Nephron progenitor cell (in vitro differentiated cells): ENCODE measurements around the gene GBP3.
"Not testable (repeated sequence)": the region's sequence is repeated elsewhere in the genome, so short reads cannot be mapped to it uniquely, and the experiment has no call there.

Source experiments
- DNase-seq: peaks from one replicate; pipeline ENCODE4 v3.0.0; 2021
- H3K27ac Mint-ChIP-seq: 2 replicates; pipeline ENCODE4 v1.8.0; 2021; ENCODE audit warnings: mild to moderate bottlenecking, moderate library complexity, mixed read lengths
- H3K27me3 Mint-ChIP-seq: 2 replicates; pipeline ENCODE4 v1.8.0; 2021; ENCODE audit warnings: mild to moderate bottlenecking, low read depth, mixed read lengths; ENCODE audit not compliant: poor library complexity
- H3K36me3 Mint-ChIP-seq: 2 replicates; pipeline ENCODE4 v1.8.0; 2021; ENCODE audit warnings: low read depth, mixed read lengths
- H3K4me1 Mint-ChIP-seq: 2 replicates; pipeline ENCODE4 v1.8.0; 2021; ENCODE audit warnings: mixed read lengths
- H3K4me3 Mint-ChIP-seq: 2 replicates; pipeline ENCODE4 v1.8.0; 2021; ENCODE audit warnings: mild to moderate bottlenecking, moderate library complexity, mixed read lengths
- H3K9me3 Mint-ChIP-seq: 2 replicates; pipeline ENCODE4 v1.8.0; 2021; ENCODE audit warnings: mild to moderate bottlenecking, moderate library complexity, mixed read lengths
- TF ChIP-seq, protein P1 (sequence below): fragments of 200-600 bp; sonication (generic); IDR thresholded peaks from 2 replicates; pipeline ENCODE4 v1.5.0; 2021; ENCODE audit warnings: antibody characterized with exemption

Gene GBP3

DNA sequence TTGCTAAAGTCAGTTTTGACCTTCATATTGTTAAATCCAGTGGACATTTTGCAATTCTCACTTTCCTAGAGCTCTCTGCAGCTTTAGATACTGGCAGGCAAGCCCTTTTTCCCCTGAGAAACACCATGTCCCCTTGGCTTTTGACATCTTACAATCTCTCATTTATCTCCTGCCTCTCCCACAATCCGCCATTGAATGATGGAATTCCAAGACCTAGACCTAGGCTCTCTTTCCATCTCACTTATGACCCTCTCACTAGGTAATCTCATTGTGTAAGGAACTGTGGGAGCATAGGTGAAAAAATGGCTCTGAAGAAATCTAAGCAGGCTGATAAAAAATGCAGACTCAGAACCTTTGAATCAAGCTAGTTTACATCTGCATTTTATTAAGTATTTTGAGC is 32.2 kb downstream of the GBP3 start:
- Mint-ChIP-seq H3K27ac (no peak overlapping the region), H3K27me3 (no peaks in the 10 kb centered on the region)

GRCh38 chr1:88985692-88986091 is 37.0 kb downstream of the GBP3 start:
- peaks cover 100% of the 10 kb centered on the region for H3K36me3 Mint-ChIP-seq
- DNase-seq = no peak

More for the DNA sequence above, 32.2 kb downstream of the GBP3 start:
- Mint-ChIP-seq H3K9me3 (peaks cover 46% of the 10 kb centered on the region), H3K36me3 (peaks cover 62% of the 10 kb centered on the region), H3K4me3 (no peak overlapping the region), H3K4me1 (peaks cover 10% of the 10 kb centered on the region)
- TF ChIP-seq, protein P1, sequence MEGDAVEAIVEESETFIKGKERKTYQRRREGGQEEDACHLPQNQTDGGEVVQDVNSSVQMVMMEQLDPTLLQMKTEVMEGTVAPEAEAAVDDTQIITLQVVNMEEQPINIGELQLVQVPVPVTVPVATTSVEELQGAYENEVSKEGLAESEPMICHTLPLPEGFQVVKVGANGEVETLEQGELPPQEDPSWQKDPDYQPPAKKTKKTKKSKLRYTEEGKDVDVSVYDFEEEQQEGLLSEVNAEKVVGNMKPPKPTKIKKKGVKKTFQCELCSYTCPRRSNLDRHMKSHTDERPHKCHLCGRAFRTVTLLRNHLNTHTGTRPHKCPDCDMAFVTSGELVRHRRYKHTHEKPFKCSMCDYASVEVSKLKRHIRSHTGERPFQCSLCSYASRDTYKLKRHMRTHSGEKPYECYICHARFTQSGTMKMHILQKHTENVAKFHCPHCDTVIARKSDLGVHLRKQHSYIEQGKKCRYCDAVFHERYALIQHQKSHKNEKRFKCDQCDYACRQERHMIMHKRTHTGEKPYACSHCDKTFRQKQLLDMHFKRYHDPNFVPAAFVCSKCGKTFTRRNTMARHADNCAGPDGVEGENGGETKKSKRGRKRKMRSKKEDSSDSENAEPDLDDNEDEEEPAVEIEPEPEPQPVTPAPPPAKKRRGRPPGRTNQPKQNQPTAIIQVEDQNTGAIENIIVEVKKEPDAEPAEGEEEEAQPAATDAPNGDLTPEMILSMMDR = no peak
- DNase-seq = no peak

DNA sequence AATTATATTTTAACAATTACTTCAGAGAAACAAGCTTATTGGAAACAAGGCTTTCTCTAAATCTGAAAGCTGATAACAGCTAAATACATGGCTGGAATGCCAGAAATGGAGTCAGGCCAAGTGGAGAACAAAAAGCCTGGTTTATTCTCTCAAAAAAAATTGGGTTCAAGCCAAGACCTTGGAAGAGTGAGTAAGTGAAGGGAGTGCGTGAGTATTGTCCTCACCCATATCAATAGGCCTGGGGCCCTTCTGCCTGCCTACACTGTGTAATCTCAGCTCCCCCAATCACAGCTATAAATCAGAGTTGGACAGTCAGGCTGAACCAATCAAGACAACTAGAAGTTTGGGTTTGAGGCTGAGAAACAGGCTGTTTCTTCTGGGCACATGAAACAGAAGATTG is 37.6 kb downstream of the GBP3 start:
- H3K4me3 Mint-ChIP-seq = no peak overlapping the region
- DNase-seq = no peak

More at GRCh38 chr1:88985692-88986091, 37.0 kb downstream of the GBP3 start:
- Mint-ChIP-seq H3K9me3 (peaks cover 72% of the 10 kb centered on the region), H3K4me3 (no peak overlapping the region), H3K27ac (peak overlapping the region; percentile 54), H3K27me3 (no peaks in the 10 kb centered on the region), H3K4me1 (peaks cover 7% of the 10 kb centered on the region)
- TF ChIP-seq, protein P1 = no peak

GRCh38 chr1:88984569-88984968 is 38.1 kb downstream of the GBP3 start:
- no peak for DNase-seq
- Mint-ChIP-seq H3K27me3 (no peaks in the 10 kb centered on the region), H3K4me1 (peaks cover 7% of the 10 kb centered on the region), H3K4me3 (no peak overlapping the region), H3K9me3 (peaks cover 61% of the 10 kb centered on the region), H3K36me3 (peaks cover 99% of the 10 kb centered on the region), H3K27ac (no peak overlapping the region)
- TF ChIP-seq, protein P1 = no peak

More for the DNA sequence above, 37.6 kb downstream of the GBP3 start:
- Mint-ChIP-seq H3K4me1 (peaks cover 7% of the 10 kb centered on the region), H3K27me3 (no peaks in the 10 kb centered on the region), H3K27ac (no peak overlapping the region), H3K36me3 (peaks cover 99% of the 10 kb centered on the region), H3K9me3 (peaks cover 66% of the 10 kb centered on the region)
- TF ChIP-seq, protein P1 = no peak

GRCh38 chr1:88983791-88984559 is 38.7 kb downstream of the GBP3 start:
- Mint-ChIP-seq H3K4me3 (no peak overlapping the region), H3K9me3 (peaks cover 55% of the 10 kb centered on the region), H3K36me3 (peaks cover 99% of the 10 kb centered on the region), H3K27ac (no peak overlapping the region), H3K4me1 (peaks cover 7% of the 10 kb centered on the region), H3K27me3 (no peaks in the 10 kb centered on the region)
- TF ChIP-seq, protein P1 = peak; percentile 41
- DNase-seq = no peak

- Mint-ChIP-seq H3K27me3 (no peaks in the 10 kb centered on the region), H3K27ac (no peak overlapping the region), H3K36me3 (peaks cover 96% of the 10 kb centered on the region), H3K9me3 (peaks cover 44% of the 10 kb centered on the region), H3K4me1 (peaks cover 7% of the 10 kb centered on the region), H3K4me3 (no peak overlapping the region)
- TF ChIP-seq, protein P1 = no peak
- DNase-seq = no peak
These were observed 40.6 kb downstream of the GBP3 start for GRCh38 chr1:88982055-88982454.

GRCh38 chr1:88981506-88981905 is 41.2 kb downstream of the GBP3 start:
- H3K27me3 Mint-ChIP-seq, H3K27ac Mint-ChIP-seq, H3K4me1 Mint-ChIP-seq, DNase-seq, H3K4me3 Mint-ChIP-seq: not testable (repeated sequence)
- H3K36me3 Mint-ChIP-seq = peaks cover 91% of the 10 kb centered on the region
- peaks cover 43% of the 10 kb centered on the region for H3K9me3 Mint-ChIP-seq
